Gastrocnemius medialis (tissue), 4 donors: Measurements from ENCODE around the gene KLF4. TPM values are rescaled to one million over a fixed set of nuclear protein-coding genes. Genes with fewer than 3 reads are reported as not detected.

Experiments used
- ATAC-seq, 2 donors: fragments of 150-250 bp; one replicate each; pipeline ENCODE4 v1.9.1; 2016
- DNase-seq, 2 donors: peaks; one replicate each; pipeline ENCODE4 v3.0.0-alpha.2; 2019
- H3K27ac ChIP-seq, 4 donors: fragments of 200-600 bp; sonication (generic); 1 replicate in 1 of 4; 2 replicates in 3 of 4; pipeline ENCODE4 v1.5.1; 2016 to 2018; ENCODE audit warnings: mild to moderate bottlenecking in 2 of 4, moderate library complexity in 1 of 4
- H3K27me3 ChIP-seq, 3 donors: fragments of 200-600 bp; sonication (generic) in 2 of 3; 1 replicate in 1 of 3; 2 replicates in 2 of 3; pipeline versions ENCODE4 v1.5.1 to v1.6.0; 2016 to 2019; ENCODE audit warnings: mild to moderate bottlenecking in 1 of 3, moderate library complexity in 1 of 3
- H3K36me3 ChIP-seq, 2 donors: fragments of 200-600 bp; sonication (generic) in 1 of 2; one replicate each; pipeline ENCODE4 v1.5.1; 2017 to 2018
- H3K4me1 ChIP-seq, 2 donors: fragments of 200-600 bp; sonication (generic) in 1 of 2; one replicate each; pipeline ENCODE4 v1.5.1; 2016 to 2017; ENCODE audit warnings: mild to moderate bottlenecking in 2 of 2
- H3K4me3 ChIP-seq, 4 donors: fragments of 200-600 bp; sonication (generic) in 3 of 4; 1 replicate in 1 of 4; 2 replicates in 3 of 4; pipeline ENCODE4 v1.5.1; 2016 to 2019; ENCODE audit warnings: mild to moderate bottlenecking in 2 of 4
- H3K9me3 ChIP-seq, 3 donors: fragments of 200-600 bp; sonication (generic) in 2 of 3; 1 replicate in 1 of 3; 2 replicates in 2 of 3; pipeline ENCODE4 v1.5.1; 2016 to 2019
- CTCF ChIP-seq, 5 experiments: fragments of 450-650 bp in 3 of 5; fragments of 200-600 bp in 2 of 5; sonication (generic) in 2 of 5; IDR thresholded peaks in 4 of 5; conservative IDR thresholded peaks in 1 of 5; 1 replicate in 4 of 5; 2 replicates in 1 of 5; pipeline ENCODE4 v1.5.1; 2016 to 2019; ENCODE audit warnings: antibody characterized with exemption in 5 of 5, mild to moderate bottlenecking in 3 of 5, moderate library complexity in 3 of 5
- POLR2A ChIP-seq, 2 donors: fragments of 450-650 bp; IDR thresholded peaks; one replicate each; pipeline ENCODE4 v1.6.1; 2017; ENCODE audit warnings: antibody characterized with exemption in 2 of 2, mild to moderate bottlenecking in 2 of 2, moderate library complexity in 2 of 2
- in situ Hi-C, 4 donors: fragments of 200-750 bp; cut with MboI; loops; one replicate each; pipeline versions ENCODE4 v1.15.0 to v1.8.0; 2017; ENCODE audit warnings: low sequenced_read_pairs in 4 of 4
- intact Hi-C: fragments of 100-400 bp; cut with DNase I; formaldehyde crosslinking; loops from one replicate; pipeline ENCODE4 v1.15.1; 2023; ENCODE audit warnings: low total_unique reads
- total RNA-seq, 4 donors: library from RNA; depleted of rRNA; stranded (reverse); fragments of >200 nt; gene quantifications; one replicate each; pipeline versions ENCODE4 v1.1.0 to v1.2.3, GENCODE V29; 2016

The KLF4 gene
- total RNA-seq, 4 donors from 2014 or later: 15.7 to 62.6 (median 32.4) TPM

DNA sequence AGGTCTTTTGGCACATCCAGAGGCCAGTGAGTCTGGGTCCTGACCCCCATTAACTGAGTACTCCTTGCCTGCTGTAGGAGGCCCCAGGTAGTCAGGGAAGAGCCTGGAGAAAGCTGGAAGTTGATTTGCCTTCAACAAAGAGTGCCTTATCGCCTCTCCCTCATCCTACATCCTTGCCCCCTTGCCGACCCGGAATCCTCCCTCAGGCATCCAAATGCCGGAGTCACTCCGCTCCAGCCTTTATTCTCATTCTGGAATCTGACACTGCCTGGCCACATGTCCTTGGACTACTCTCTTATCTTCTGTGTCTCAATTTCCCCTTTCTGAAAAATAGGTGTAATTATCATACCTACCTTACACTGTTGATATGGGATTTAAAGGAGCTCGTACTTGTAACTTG, 39.1 kb upstream of the KLF4 start:
- DNase-seq (no peak), ATAC-seq (no peak)
- H3K4me3 ChIP-seq: no peak overlapping the region
- H3K27me3 ChIP-seq: no peaks in the 10 kb centered on the region
- no peaks in the 10 kb centered on the region for H3K36me3 ChIP-seq
- H3K27ac ChIP-seq: no peak overlapping the region
- TF ChIP-seq POLR2A (IDR thresholded peaks at IDR 0.05): no peak
- TF ChIP-seq CTCF (IDR thresholded peaks at IDR 0.05 in 4 of 5, conservative IDR thresholded peaks at IDR 0.05 in 1 of 5): no peak
- in situ Hi-C loops: no loop called here
- no peaks in the 10 kb centered on the region for H3K9me3 ChIP-seq
- no peaks in the 10 kb centered on the region for H3K4me1 ChIP-seq
- intact Hi-C loops: no loop called here

GRCh38 chr9:107523539-107523938, 34.0 kb upstream of the KLF4 start:
- H3K9me3 ChIP-seq: no peaks in the 10 kb centered on the region
- no peak for TF ChIP-seq CTCF (IDR thresholded peaks at IDR 0.05 in 4 of 5, conservative IDR thresholded peaks at IDR 0.05 in 1 of 5)
- no peak for TF ChIP-seq POLR2A (IDR thresholded peaks at IDR 0.05)
- H3K27me3 ChIP-seq: no peaks in the 10 kb centered on the region
- intact Hi-C loops: no loop called here
- no peak overlapping the region for H3K27ac ChIP-seq
- H3K36me3 ChIP-seq: no peaks in the 10 kb centered on the region
- in situ Hi-C loops: no loop called here
- DNase-seq (no peak), ATAC-seq (no peak)
- no peak overlapping the region for H3K4me3 ChIP-seq
- H3K4me1 ChIP-seq: no peaks in the 10 kb centered on the region

DNA sequence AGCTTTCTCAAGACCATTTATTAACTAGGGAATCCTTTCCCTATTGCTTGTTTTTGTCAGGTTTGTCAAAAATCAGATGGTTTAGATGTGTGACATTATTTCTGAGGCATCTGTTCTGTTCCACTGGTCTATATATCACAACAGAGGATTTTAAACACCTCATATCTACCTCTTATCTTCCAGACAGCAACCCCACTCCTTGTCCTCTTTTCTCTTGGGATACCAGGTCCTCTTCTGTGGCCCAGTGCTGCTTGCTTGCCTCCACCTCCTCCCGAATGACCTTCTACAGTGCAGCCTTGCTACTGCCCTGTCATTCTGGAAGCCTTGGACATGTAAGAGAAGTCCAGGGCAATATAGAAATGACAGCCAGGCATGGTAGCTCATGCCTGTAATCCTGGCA, 30.6 kb upstream of the KLF4 start:
- H3K27ac ChIP-seq: no peak overlapping the region
- ATAC-seq (no peak), DNase-seq (no peak)
- no peaks in the 10 kb centered on the region for H3K27me3 ChIP-seq
- intact Hi-C loops: no loop called here
- in situ Hi-C loops: no loop called here
- H3K36me3 ChIP-seq: no peaks in the 10 kb centered on the region
- TF ChIP-seq POLR2A (IDR thresholded peaks at IDR 0.05) (no peak), CTCF (IDR thresholded peaks at IDR 0.05 in 4 of 5, conservative IDR thresholded peaks at IDR 0.05 in 1 of 5) (no peak)
- H3K4me1 ChIP-seq: no peaks in the 10 kb centered on the region
- no peaks in the 10 kb centered on the region for H3K9me3 ChIP-seq
- no peak overlapping the region for H3K4me3 ChIP-seq

DNA sequence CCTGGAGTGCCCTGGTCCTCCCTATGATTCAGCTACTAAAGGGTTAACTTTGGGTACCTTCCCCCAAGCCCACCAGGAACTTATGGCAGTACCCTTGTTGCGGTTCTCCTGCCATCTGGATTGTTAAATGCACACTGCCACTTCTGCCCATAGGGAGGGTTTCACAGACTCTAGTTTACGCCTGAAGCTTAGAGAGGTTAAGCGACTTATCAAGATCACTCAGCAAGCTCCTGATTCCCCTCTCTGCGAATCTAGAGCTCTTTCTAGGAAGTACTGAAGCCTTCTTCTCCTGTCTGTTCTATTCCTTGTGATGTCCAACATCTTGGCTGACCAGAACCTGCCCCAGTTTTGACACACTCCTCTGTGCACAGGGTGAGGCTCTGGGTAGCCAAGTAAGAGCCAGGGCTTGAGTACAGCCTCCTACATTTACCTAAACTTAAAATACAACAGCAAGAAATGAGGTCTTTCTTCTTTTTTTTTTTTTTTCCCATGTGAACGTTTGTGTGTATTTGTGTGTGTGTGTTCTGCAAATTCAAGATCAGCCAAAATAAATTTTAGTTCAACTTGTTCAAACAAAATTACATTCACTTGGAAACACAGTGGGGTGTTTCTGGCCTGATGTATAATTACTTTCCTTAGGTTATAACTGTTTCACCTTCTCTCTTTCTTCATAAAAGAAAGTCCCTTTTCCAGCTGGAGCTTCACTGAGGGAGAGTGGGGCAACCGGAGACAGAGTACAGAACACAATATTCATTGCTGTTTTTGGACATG, 28.7 kb upstream of the KLF4 start:
- H3K4me3 ChIP-seq: no peak overlapping the region
- H3K36me3 ChIP-seq: no peaks in the 10 kb centered on the region
- ATAC-seq (no peak), DNase-seq (no peak)
- intact Hi-C loops: no loop called here
- no peaks in the 10 kb centered on the region for H3K4me1 ChIP-seq
- H3K27me3 ChIP-seq: no peaks in the 10 kb centered on the region
- in situ Hi-C loops: no loop called here
- H3K27ac ChIP-seq: no peak overlapping the region
- TF ChIP-seq CTCF (IDR thresholded peaks at IDR 0.05 in 4 of 5, conservative IDR thresholded peaks at IDR 0.05 in 1 of 5): no peak
- no peak for TF ChIP-seq POLR2A (IDR thresholded peaks at IDR 0.05)
- no peaks in the 10 kb centered on the region for H3K9me3 ChIP-seq
